GM18505 (cell line): ENCODE measurements around the gene LRRC4.

Experiments
- ATAC-seq: cut with Tn5 transposase; IDR thresholded peaks from one replicate; pipeline ENCODE4 v1.9.1; 2021; ENCODE audit not compliant: unreplicated experiment
- POLR2A ChIP-seq: IDR thresholded peaks from 4 replicates; pipeline ENCODE4 v1.6.1; 2011; ENCODE audit warnings: borderline replicate concordance; ENCODE audit not compliant: insufficient read depth, insufficient read length; ENCODE audit errors: extremely low read depth

LRRC4 gene

GRCh38 chr7:128032605-128033235 lies 1.5 kb upstream of the LRRC4 start:
- TF ChIP-seq POLR2A, result no peak
- ATAC-seq, result peak; percentile 4

GRCh38 chr7:128031901-128032604 lies 816 bp upstream of the LRRC4 start:
- ATAC-seq, result peak; percentile 69
- no peak for TF ChIP-seq POLR2A

GRCh38 chr7:128030263-128030653 lies 979 bp downstream of the LRRC4 start:
- TF ChIP-seq POLR2A, result no peak
- no peak for ATAC-seq

GRCh38 chr7:128029405-128029995 lies 1.7 kb downstream of the LRRC4 start:
- ATAC-seq, result no peak
- no peak for TF ChIP-seq POLR2A

- no peak for ATAC-seq
- TF ChIP-seq POLR2A, result no peak
Measured at GRCh38 chr7:128027485-128027980, 3.7 kb downstream of the LRRC4 start.

- no peak for ATAC-seq
- TF ChIP-seq POLR2A, result no peak
Measured at GRCh38 chr7:128026551-128026950, 4.7 kb downstream of the LRRC4 start.

- TF ChIP-seq POLR2A, result no peak
- ATAC-seq, result no peak
Measured at GRCh38 chr7:128025819-128026218, 5.4 kb downstream of the LRRC4 start.

- TF ChIP-seq POLR2A, result no peak
- ATAC-seq, result no peak
Measured at GRCh38 chr7:128025380-128025779, 5.9 kb downstream of the LRRC4 start.

- ATAC-seq, result no peak
- TF ChIP-seq POLR2A, result no peak
Measured at GRCh38 chr7:128024151-128024550, 7.1 kb downstream of the LRRC4 start.

- no peak for TF ChIP-seq POLR2A
- ATAC-seq, result no peak
Measured at GRCh38 chr7:128022631-128023532, 8.4 kb downstream of the LRRC4 start.

- TF ChIP-seq POLR2A, result no peak
- ATAC-seq, result no peak
Measured at GRCh38 chr7:128021366-128021765, 9.9 kb downstream of the LRRC4 start.

- TF ChIP-seq POLR2A, result no peak
- ATAC-seq, result no peak
Measured at GRCh38 chr7:128020159-128020558, 11.1 kb downstream of the LRRC4 start.

GRCh38 chr7:128019288-128019687 lies 11.9 kb downstream of the LRRC4 start:
- no peak for TF ChIP-seq POLR2A
- no peak for ATAC-seq

GRCh38 chr7:128017862-128018845 lies 13.1 kb downstream of the LRRC4 start:
- no peak for TF ChIP-seq POLR2A
- ATAC-seq, result no peak
